Adrenal gland (tissue), 5 donors: ENCODE data around the gene CACNA1D.

Source experiments
- POLR2A ChIP-seq, 2 donors: fragments of 450-650 bp; IDR thresholded peaks; one replicate each; pipeline ENCODE4 v1.6.1; 2017; ENCODE audit warnings: antibody characterized with exemption in 2 of 2, mild to moderate bottlenecking in 2 of 2, moderate library complexity in 1 of 2
- TF ChIP-seq, protein P1 (sequence below), 6 experiments: fragments of 450-650 bp in 4 of 6; fragments of 200-600 bp in 2 of 6; sonication (generic) in 1 of 6; IDR thresholded peaks; 1 replicate in 5 of 6; 2 replicates in 1 of 6; pipeline versions ENCODE4 v1.5.1 to v1.8.0; 2016 to 2021; ENCODE audit warnings: antibody characterized with exemption in 6 of 6, mild to moderate bottlenecking in 2 of 6, moderate library complexity in 1 of 6
- donor health status: DM: no; HTN: no; CAD: no.

DNA sequence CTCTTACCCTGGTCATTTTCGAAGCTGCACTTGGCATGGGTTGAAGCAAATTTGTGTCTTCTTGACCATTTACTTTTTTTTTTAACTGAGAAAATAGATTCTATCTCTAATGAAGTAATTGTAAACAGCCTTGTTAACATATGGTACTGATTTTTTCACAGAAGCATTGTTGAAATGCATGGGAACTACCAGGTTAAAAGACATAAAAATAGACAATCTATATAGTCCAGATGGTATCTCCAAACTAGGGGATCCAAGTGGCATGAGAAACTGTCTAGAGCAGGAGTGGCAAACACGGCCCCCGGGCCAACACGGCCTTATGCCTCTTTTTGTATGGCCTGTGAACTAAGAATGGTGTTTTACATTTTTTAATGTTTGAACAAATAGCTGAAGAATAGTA is 41.9 kb downstream of the CACNA1D start:
- no peak for TF ChIP-seq POLR2A (IDR thresholded peaks at IDR 0.05)
- TF ChIP-seq, protein P1, sequence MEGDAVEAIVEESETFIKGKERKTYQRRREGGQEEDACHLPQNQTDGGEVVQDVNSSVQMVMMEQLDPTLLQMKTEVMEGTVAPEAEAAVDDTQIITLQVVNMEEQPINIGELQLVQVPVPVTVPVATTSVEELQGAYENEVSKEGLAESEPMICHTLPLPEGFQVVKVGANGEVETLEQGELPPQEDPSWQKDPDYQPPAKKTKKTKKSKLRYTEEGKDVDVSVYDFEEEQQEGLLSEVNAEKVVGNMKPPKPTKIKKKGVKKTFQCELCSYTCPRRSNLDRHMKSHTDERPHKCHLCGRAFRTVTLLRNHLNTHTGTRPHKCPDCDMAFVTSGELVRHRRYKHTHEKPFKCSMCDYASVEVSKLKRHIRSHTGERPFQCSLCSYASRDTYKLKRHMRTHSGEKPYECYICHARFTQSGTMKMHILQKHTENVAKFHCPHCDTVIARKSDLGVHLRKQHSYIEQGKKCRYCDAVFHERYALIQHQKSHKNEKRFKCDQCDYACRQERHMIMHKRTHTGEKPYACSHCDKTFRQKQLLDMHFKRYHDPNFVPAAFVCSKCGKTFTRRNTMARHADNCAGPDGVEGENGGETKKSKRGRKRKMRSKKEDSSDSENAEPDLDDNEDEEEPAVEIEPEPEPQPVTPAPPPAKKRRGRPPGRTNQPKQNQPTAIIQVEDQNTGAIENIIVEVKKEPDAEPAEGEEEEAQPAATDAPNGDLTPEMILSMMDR (IDR thresholded peaks at IDR 0.05) = no peak
